Measurements from ENCODE around the gene TFE3. TPM values are rescaled to one million over a fixed set of nuclear protein-coding genes. Genes with fewer than 3 reads are reported as not detected.
A peak's percentile ranks its signal among the peaks of the same experiment; 100 is the strongest.

The TFE3 gene
- total RNA-seq, 1 donor from 2014 or later, result 63.3 TPM

DNA sequence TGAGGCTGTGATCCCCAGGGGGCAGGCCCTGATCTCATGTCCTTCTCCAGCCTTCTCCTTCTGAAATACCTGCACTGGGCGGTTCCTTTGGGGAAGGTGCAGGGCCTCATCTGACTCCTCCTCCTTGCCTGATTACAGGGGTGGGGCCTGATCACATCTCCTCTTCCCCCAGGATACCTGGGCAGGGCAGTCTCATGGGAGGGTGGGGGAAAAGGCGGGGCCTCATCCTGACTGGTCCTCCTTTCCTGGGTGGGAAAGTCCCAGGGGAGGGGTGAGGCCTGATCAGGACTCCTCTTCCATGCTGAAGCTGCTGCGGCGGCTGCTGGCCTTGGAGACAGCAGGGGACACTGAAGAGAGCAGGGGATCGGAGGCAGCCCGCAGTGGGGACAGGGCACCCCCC lies 13.3 kb downstream of the TFE3 start:
- no peaks in the 10 kb centered on the region for H3K27me3 ChIP-seq (ENCODE audit: control insufficient read depth, insufficient read depth, low read length)
- TF ChIP-seq, protein P1, sequence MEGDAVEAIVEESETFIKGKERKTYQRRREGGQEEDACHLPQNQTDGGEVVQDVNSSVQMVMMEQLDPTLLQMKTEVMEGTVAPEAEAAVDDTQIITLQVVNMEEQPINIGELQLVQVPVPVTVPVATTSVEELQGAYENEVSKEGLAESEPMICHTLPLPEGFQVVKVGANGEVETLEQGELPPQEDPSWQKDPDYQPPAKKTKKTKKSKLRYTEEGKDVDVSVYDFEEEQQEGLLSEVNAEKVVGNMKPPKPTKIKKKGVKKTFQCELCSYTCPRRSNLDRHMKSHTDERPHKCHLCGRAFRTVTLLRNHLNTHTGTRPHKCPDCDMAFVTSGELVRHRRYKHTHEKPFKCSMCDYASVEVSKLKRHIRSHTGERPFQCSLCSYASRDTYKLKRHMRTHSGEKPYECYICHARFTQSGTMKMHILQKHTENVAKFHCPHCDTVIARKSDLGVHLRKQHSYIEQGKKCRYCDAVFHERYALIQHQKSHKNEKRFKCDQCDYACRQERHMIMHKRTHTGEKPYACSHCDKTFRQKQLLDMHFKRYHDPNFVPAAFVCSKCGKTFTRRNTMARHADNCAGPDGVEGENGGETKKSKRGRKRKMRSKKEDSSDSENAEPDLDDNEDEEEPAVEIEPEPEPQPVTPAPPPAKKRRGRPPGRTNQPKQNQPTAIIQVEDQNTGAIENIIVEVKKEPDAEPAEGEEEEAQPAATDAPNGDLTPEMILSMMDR (IDR thresholded peaks at IDR 0.05; ENCODE audit: insufficient read depth, low read length, poor library complexity, severe bottlenecking), result no peak
- no peaks in the 10 kb centered on the region for H3K36me3 ChIP-seq (ENCODE audit: control insufficient read depth, insufficient read depth, low read length)
- DNase-seq (ENCODE audit: low read depth), result no peak
- H3K4me3 ChIP-seq (ENCODE audit: low read depth, low read length), result no peak overlapping the region

DNA sequence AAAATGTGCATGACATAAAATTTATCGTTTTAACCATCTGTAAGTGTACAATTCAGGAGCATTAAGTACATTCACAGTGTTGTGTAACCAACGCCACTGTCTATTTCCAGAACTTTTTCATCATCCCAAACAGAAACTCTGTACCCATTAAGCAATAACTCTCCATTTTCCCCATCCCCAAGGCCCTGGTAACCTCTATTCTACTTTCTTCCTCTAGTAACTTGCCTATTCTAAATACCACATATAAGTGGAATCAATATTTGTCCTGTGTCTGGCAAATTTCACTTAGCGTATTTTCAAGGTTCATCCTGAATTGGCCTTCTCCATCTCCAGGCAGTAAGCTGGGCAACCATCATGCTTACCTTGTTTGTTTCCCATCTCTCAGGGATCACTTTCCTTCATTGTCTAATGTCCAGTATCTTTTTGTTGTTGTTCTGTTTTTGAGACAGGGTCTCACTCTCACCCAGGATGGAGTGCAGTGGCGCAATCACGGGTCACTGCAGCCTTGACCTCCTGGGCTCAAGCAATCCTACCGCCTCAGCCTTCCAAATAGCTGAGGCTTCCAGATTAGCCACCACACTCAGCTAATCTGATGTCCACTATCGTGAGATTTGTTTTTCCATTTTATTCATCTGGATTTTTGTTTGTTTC lies 23.4 kb downstream of the TFE3 start:
- TF ChIP-seq, protein P1 (IDR thresholded peaks at IDR 0.05; ENCODE audit: insufficient read depth, low read length, poor library complexity, severe bottlenecking), result no peak
- no peak for DNase-seq (ENCODE audit: low read depth)

DNA sequence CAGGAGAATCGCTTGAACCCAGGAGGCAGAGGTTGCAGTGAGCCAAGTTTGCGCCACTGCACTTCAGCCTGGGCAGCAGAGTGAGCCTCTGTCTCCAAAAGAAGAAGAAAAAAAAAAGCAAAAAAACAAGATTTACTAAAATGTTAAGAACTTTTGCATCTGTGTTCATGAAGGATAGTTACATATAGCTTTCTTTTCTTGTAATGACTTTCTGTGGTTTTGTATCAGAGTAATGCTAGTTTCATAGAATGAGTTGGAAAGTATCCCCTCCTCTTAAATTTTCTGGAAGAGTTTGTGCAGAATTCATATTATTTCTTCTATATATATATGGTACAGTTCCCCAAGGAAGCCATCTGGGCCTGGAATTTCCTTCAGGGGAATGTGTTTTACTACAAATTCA lies 24.1 kb downstream of the TFE3 start:
- DNase-seq (ENCODE audit: low read depth), result no peak
- H3K4me3 ChIP-seq (ENCODE audit: low read depth, low read length), result no peak overlapping the region
- no peaks in the 10 kb centered on the region for H3K27me3 ChIP-seq (ENCODE audit: control insufficient read depth, insufficient read depth, low read length)
- TF ChIP-seq, protein P1 (IDR thresholded peaks at IDR 0.05; ENCODE audit: insufficient read depth, low read length, poor library complexity, severe bottlenecking), result no peak
- no peaks in the 10 kb centered on the region for H3K36me3 ChIP-seq (ENCODE audit: control insufficient read depth, insufficient read depth, low read length)

More for the DNA sequence above, 23.4 kb downstream of the TFE3 start:
- no peaks in the 10 kb centered on the region for H3K36me3 ChIP-seq (ENCODE audit: control insufficient read depth, insufficient read depth, low read length)
- H3K4me3 ChIP-seq (ENCODE audit: low read depth, low read length), result no peak overlapping the region
- H3K27me3 ChIP-seq (ENCODE audit: control insufficient read depth, insufficient read depth, low read length), result no peaks in the 10 kb centered on the region

DNA sequence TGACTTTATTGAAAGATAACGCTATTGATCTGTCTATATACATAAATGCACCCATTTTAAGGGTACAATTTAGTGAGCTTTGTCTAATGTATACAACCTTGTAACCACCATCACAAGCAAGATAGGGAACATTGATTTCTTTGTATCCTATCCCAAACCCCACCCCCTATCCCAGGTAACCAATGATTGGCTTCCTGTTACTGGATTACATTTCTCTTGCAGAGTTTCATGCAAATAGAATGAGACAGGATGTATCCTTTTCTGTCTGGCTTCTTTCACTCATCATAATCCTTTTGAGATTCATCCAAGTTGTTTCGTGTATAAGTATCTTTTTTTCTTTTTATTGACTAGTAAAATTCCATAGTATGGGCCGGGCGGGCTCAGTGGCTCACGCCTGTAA lies 39.5 kb downstream of the TFE3 start:
- TF ChIP-seq, protein P1 (IDR thresholded peaks at IDR 0.05; ENCODE audit: insufficient read depth, low read length, poor library complexity, severe bottlenecking), result no peak
- no peaks in the 10 kb centered on the region for H3K27me3 ChIP-seq (ENCODE audit: control insufficient read depth, insufficient read depth, low read length)
- DNase-seq (ENCODE audit: low read depth), result no peak
- H3K4me3 ChIP-seq (ENCODE audit: low read depth, low read length), result no peak overlapping the region
- H3K36me3 ChIP-seq (ENCODE audit: control insufficient read depth, insufficient read depth, low read length), result no peaks in the 10 kb centered on the region

DNA sequence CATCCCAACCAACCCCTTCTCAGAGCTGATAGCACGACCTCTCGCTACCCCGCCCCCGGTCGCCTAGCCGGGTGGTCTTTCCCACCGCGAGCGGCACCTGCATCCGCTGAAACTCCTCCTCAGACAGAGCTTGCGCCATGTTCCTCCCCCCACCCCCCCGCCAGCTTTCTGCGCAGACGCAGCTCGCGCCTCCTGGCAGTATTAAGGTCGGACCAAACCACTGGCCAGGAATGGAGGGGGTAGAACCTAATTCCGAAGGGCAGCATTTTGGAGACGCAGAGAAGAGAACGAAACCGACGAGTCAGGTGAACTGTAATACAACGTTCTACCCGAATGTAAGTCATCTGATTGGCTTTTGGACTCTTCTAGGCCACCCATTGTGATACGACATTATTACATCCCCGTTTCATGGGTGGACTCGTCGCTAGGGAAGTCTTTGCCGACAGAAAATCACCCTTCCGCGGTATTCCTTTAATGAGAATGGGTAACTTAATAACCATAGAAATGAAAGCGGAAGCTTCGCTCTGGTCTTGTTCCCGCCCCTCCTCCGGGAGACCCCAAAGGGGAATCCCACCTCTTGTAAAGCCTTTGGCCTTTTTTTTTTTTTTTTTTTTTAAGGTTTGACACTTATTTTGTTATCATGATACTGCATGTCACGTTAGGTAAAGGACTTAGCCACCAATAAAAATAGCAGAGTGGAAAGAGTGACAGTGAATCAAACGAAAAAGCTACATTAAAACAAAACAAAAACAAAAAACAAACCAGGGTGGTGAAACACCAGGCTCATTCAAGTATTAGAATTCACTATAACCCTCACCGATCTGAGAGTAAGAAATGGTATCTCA lies 40.8 kb downstream of the TFE3 start, which contains the start of gene GRIPAP1:
TSS of gene GRIPAP1 (minus strand) at position 174 of the 845 bp plus-strand sequence. CDS start at position 139, 35 bp downstream.
- DNase-seq (ENCODE audit: low read depth), result peak; percentile 74
- H3K27me3 ChIP-seq (ENCODE audit: control insufficient read depth, insufficient read depth, low read length), result no peaks in the 10 kb centered on the region
- peak within 1 kb of the TSS; percentile 54 for H3K4me3 ChIP-seq (ENCODE audit: low read depth, low read length)
- H3K36me3 ChIP-seq (ENCODE audit: control insufficient read depth, insufficient read depth, low read length), result no peaks in the 10 kb centered on the region
- TF ChIP-seq, protein P1 (IDR thresholded peaks at IDR 0.05; ENCODE audit: insufficient read depth, low read length, poor library complexity, severe bottlenecking), result no peak
